Left renal pelvis (tissue), 4 donors: ENCODE measurements around the gene CMTM5. TPM values are rescaled to one million over a fixed set of nuclear protein-coding genes. Genes with fewer than 3 reads are reported as not detected.

Experiments used
- DNase-seq, 4 donors: peaks; one replicate each; pipeline ENCODE4 v3.0.0-alpha.2; 2013; ENCODE audit warnings: low read depth in 4 of 4, low spot score in 3 of 4
- polyA plus RNA-seq, 4 donors: library from polyadenylated mRNA; unstranded; fragments of 120-200 nt; gene quantifications; one replicate each; pipeline ENCODE4 v1.2.1, GENCODE V29; 2013; ENCODE audit not compliant: insufficient read length in 4 of 4

CMTM5 gene
- polyA plus RNA-seq, 4 donors, result 2.5 to 4.6 (median 3.4) TPM

DNA sequence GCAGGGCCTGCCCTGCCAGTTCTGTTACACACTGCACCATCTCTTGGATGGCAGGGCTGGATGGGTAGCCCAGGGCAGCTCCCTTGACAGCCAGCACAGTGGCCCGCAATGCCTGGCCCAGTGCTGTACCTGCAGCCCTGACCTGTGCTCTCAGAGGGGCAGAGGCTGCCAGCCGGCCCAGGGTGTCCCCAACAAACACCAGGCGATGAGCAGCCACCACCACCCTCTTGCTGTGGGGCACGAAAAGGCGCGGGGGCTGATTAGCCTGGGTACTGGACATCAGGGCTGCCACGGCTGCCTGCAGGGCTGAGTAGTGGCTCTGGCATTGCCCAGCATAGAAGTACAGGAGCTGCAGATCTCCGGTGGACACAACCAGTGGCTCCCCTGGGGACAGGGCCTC is 19.6 kb upstream of the CMTM5 start:
- DNase-seq, result no peak

DNA sequence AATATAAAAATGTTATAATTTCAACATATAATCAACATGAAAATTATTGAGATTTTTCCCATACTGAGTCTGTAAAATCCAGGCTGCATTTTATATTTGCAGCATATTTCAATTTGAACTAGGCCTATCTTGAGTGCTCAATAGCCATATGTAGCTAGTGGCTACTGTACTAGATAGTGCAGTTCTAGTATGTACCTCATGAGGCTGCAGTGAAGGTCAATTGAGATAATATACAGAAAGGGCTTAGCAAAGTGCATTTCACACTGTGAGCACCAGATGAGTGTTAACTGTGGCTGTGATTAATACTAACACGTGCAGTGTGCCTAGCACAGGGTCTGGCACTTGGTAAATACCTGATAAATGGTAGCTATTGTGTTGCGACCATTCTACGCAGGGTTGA is 18.8 kb upstream of the CMTM5 start:
- no peak for DNase-seq

DNA sequence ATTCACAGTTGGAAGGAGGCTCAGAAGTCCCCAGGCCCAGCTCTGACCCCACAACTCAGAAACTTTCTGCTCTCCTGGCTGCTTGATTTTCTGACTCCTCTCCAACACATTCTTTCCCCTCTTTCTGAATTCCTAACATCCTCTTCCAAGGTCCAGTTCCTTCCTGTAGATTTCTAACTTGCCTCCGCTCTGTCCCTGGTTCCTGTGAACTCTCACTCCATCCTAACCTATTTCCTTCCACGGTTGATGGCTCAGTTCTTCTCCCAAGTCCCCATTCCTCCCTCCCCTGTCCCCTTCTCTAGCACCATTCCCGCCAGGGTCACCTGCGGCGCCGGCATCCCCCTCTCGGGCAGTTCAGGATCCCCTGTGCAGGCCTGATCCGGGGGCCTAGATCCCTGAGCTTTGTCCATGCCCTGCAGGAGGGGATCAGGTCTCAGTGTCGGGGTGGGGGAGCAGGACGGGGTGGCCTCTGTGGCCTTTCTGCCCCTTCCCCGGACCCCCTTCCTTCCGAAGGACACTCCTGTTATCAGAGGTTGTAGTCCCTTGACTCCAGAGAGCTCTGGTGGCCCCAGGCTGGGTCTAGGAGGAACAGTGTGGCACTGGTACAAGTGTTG is 18.2 kb upstream of the CMTM5 start:
- DNase-seq, result no peak

DNA sequence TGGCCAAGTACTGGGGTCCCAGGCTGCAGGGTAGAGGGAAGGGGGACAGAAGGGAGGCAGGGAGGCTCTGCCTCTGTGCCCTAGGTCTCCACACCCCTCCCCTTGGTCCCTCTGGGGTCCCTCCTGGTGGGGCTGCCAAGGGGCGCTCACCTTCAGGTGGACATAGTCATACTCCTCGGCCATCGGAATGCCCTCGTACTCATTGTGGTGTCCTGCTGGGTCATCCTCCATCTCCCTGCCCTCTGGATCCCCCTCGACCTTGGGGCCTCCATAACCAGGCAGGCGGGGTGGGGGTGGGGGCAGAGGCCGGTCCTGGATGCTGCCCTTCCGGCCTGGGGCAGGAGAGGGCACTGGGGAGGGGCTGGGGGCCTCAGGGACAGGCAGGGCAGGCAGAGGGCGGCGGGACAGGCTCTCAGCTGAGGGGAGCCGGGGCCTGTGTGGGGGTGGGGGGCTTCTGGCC is 17.6 kb upstream of the CMTM5 start:
- DNase-seq, result no peak

DNA sequence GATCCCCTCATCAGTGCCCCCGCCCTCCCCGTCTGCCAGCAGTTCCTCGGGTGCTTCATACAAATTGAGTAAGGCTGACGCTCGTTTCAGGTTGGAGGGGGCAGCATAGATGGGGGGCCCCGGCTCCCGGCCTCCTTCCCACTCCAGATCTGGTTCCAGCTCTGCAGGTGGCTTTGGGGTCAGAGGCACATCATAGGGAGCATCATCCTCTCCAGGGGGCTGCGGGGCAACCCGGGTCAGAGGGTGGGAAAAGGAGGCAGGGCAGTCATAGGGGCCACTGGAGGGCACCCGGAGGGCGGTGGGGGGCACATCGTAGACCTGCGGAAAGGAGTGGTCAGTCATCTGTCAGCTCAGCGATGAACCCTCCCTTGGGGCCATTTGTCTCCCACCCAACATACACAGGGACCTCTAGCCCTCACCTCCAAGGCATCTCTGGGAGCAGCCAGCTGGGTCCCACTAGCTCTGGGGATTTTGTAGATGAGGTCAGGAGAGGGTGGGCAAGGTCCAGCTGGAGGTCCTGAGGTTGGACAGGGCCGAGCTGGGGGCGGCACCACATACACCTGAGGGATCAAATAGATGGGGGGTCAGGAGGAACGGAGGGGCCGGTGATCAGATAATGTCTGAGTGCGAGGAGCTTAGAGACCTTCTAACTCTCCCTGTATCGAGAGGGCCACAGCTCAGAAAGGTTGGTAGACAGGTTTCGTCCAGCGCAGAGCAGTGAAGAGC is 17.0 kb upstream of the CMTM5 start:
- DNase-seq, result no peak

DNA sequence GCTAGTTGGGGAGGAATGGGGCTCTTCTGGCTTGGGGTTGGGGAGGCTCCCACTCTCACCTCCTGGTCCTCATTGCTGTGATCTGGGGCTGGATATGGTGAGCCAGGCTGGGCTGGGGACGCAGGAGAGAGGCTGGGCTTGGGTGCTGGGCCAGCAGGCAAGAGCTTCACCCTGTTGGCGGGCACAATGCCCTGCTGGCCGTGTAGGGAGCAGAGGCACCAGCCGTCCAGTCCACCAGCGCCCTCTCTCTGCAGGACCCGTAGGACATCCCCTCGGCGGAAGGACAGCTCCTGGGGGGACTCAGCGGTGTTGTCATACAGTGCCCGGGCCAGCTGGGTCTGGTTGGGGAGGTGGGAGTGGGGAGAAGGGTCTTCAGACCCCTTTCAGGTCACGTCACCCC is 16.4 kb upstream of the CMTM5 start:
- DNase-seq, result no peak

DNA sequence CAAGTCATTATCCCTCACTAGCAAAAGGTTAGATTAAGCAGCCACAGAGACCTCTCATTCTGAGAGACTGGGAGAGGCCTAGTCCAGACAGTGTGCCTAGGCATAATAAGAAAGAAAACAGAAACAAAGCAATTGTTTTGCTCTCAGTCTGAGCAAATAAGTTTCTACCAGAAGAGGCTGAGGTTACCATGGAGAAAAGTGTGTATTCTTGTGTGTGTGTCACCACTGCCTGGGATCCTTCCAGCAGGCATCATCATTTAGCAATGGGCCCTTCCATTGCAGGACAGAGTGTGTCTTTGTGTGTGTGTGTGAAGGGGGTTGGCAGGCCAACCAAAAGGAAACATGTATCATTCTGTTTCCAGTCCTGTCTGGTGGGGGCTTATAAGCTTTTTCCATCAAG is 15.5 kb upstream of the CMTM5 start:
- no peak for DNase-seq

DNA sequence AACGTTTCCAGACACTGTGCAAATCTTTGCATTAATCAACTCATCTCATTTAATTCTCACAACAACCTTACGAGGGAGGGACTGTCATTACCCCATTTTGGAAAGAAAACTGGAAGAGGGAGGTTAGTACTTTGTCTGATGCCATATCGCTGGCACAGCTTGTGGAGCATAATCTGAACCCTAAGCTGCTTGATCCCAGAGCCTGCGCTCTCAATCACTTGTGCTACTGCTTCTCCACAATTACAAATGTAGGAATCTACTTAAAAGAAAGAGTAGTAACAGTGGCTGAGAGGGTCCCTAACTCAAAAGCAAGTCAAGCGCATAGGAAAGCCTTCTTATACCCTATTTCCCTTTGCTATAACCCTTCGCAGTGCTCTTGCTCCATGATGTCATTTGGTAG is 15.1 kb upstream of the CMTM5 start:
- DNase-seq, result no peak

DNA sequence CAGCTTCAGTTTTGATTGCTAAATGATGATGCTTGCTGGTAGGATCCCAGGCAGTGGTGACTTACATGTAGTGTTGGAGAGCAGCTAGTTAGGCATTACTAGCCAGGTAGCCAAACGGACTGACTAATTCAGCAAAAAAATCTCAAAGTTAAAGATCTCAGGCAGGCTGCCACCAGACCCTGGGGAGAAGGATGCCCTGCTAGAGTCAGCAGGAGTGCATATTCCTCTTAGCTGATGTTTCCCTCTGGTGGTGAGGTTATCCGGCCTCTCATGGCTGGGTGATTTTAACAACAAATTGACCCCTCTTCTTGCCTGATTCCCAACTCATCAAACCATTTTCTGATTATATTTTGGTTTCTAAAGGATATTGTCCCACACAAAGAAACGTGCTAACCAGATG is 14.6 kb upstream of the CMTM5 start:
- DNase-seq, result no peak

DNA sequence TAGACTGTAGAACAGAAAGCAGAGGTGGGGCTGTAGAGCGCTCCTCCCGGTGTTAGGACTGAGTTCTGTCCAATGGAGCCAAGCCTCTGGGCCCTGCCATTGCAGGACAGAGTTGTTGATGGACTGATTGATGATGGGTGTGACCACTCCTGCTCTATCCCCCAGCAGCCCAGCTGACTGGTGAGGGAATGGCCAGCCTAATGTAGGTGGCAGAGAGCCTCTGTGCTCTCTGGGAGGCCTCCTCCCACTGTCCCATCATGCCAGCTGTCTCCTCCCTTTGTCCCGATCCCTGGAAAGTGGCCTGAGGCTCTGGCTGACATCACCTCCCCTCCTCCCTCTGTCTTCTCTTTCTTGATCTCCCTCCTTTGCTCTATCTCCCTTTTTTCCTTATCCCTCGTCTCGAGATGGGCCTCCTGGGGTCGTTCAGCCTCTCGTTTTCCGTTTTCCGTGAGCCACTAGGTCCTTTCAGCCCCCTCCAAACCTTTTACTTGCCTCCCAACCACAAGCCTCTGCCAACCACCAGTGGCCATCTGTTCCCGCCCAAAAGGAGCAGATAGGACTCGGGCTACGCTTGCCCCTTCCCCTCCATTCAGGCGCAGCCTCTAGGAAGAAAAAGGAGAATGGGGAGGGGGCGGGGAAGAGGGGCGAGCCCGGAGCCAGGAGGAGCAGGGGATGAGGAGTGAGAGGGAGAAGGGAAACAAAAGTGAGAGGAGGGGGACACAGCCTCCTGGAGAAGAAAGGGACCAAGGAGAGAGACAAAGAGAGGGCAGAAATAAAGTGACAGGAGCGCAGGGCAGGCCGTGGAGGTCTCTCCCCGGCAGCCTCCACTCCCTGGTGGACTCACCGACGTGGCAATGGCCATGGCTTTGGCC is 12.4 kb upstream of the CMTM5 start:
- peak in 1 of 4 donors; percentile 24 for DNase-seq

DNA sequence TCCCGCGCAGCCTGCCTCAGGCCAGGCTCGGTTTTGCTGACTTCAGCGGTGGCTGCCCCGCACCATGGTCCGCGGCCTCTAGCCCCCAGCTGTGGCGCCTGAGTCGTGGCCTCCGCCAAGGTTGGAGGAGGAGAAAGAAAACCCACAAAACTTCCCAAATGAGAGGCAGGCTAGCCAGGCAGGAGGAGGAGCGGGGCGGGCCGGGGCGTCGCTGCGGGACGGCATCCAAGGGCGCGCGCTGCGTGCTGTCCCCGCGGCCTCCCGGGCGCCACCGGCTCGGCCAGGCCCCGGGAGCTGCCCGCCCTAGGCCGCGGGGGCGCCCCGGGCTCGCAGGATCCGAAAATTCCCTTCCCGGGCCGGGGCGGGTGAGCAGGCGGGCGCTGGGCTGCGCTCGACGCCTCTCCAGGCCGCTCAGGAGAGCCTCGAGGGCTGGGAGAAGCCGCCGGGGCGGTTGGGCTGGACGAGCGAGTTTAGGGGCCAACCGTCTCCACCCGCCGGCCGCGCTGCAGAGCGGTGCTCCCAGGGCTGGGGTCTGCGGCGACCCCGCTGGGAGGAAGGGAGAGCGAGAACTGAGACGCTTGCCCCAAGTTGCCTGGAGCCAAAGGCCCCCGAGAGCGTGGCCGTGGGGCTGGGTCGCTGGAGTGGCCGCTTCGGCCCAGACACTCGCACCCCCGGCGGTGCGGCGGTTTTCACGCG is 11.7 kb upstream of the CMTM5 start, which contains the start of gene EFS:
Gene EFS (minus strand): TSS at position 137 of the 696 bp plus-strand sequence. CDS start 147 bp downstream, outside the sequence.
- DNase-seq, result peak in 1 of 4 donors; percentile 16

DNA sequence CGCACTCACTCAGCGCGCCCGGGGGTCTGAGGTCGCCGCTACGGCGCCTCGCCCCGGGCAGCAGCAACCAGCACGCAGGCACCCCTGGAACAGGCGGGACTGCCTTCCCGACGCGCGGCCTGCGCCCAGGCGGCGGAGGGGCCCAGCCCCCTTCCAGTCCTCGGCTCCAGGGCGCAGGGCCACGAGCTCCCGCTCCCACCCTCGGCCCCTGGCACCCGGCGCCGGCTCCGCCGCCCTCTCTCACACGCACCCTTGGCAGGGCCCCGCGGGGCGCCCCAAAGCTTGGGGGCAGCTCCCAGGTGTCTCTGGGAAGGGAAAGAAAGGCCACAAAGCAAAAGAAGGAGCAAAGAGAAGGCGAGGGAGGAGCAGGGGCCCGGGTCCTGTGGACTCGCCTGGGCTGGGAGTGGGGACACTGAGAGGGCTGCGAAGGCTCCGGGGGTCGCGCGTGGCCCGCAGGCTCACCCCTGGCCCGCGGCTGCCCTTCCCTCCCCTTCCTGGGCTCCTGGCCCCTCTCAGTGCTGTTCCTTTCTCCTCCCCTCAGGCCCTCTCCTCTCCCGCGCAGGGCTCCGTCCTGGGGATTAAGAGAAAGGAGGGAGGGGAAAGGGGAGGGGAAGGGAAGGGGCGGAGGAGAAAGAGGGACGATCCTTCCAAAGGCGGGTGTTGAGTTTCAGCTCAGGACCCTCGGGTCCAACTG is 11.0 kb upstream of the CMTM5 start:
- peak; percentile 85 to 94 (median 90) for DNase-seq

DNA sequence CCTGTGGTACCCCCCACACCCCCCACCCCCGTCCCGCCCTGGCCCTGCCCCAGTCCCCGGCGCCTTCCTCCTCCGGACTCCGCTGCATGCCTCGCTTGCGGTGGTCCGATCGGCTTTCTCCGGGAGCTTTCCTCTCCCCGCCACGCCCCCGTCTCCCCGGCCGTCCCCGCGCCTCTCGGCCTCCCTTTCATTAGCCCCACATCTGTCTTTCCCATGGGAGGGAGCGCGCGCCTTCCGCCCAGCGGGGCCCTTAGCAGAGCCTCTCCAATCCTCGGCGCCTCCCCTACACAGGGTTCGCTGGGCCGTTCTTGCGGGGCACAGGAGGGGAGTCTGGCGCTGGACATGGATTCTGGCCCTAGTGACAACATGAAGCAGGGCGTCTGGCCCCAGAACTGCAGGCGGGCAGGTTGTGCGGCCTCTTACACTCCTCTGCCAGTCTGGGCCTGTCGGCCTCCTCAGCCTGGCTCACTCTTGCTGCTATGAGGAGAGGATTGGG is 10.4 kb upstream of the CMTM5 start:
- DNase-seq, result peak in 1 of 4 donors; percentile 74

DNA sequence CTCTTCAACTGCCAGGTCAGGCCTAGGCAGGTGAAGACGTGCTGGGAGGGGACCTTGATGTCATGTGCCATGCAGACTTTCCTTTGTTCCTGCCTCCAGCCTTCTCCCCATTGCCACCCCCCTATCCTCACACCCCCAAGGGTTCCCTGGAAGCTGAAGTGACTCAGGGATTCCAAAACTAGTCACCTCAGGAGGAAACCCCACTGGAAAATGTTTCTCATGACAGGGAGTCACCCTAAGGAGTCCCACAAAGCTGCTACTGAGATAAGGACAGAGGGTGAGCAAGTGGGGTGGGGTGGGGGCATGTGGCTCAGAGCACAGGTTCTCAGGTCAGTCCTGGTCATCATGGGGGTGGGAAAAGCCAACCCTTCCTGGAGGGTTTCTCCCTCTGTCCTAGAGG is 6.6 kb upstream of the CMTM5 start:
- DNase-seq, result no peak

DNA sequence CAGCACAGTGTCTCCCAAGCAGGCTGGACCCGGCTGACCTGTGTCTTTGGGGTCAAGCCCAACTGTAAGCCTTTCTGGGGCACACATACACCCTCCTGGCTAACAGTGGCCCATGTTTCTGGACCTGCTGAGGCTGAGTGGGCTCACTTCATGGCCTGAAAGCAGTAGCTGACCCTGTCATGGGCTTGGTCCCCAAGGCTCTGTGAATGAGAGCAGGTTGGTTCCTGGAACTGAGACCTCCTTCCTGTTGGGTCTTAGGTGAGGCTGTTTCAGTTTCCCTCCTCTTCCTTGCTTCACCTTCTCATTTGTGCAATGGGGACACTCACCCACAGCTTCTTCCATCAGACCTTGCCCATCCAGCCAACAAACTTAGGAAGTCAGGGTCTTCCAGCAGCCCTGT is 5.0 kb upstream of the CMTM5 start:
- no peak for DNase-seq

DNA sequence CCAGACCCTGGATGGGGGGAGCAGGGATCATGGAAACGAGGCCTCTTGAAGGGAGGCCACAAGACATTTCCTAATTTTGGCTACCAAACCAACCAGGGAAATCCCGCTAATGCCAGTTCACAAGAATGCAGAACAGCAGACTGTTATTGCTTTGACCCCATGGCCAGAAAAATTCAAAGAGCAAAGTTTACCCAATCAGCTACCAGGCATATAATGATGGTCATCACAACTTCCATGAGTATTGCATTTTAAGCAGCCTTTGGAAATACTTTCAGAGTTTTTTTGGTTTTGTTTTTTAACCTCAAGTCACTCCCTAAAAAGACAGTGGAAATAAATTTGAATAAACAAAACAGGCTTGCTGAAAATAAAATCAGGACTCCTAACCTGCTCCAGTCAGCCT is 4.3 kb upstream of the CMTM5 start, which contains the start of gene IL25:
Gene IL25 (plus strand): TSS at position 301 of the 400 bp plus-strand sequence.
- no peak for DNase-seq

DNA sequence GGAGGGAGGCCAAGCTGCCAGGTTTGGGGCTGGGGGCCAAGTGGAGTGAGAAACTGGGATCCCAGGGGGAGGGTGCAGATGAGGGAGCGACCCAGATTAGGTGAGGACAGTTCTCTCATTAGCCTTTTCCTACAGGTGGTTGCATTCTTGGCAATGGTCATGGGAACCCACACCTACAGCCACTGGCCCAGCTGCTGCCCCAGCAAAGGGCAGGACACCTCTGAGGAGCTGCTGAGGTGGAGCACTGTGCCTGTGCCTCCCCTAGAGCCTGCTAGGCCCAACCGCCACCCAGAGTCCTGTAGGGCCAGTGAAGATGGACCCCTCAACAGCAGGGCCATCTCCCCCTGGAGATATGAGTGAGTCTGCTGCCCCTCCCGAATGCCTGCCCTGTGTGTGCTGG is 3.8 kb upstream of the CMTM5 start:
- no peak for DNase-seq

DNA sequence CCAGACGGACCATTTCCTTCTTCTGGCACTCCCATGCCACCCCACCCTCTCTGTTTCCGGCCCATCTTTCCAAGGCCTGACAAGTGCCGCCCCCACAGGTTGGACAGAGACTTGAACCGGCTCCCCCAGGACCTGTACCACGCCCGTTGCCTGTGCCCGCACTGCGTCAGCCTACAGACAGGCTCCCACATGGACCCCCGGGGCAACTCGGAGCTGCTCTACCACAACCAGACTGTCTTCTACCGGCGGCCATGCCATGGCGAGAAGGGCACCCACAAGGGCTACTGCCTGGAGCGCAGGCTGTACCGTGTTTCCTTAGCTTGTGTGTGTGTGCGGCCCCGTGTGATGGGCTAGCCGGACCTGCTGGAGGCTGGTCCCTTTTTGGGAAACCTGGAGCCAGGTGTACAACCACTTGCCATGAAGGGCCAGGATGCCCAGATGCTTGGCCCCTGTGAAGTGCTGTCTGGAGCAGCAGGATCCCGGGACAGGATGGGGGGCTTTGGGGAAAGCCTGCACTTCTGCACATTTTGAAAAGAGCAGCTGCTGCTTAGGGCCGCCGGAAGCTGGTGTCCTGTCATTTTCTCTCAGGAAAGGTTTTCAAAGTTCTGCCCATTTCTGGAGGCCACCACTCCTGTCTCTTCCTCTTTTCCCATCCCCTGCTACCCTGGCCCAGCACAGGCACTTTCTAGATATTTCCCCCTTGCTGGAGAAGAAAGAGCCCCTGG is 1.2 kb upstream of the CMTM5 start:
- DNase-seq, result no peak

DNA sequence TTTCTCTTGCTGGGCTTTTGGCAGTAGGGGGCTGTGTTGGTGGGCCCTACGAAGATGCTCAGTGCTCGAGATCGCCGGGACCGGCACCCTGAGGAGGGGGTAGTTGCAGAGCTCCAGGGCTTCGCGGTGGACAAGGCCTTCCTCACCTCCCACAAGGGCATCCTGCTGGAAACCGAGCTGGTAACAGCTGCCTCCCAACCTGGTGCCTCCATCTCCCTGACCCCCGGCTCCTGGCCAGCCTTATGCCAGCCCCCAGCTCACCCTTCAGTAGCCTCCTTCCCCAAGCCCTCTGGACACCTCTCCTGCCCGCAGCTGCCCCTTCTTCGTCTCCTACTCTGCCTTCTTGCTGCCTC is 328 bp downstream of the CMTM5 start:
- no peak for DNase-seq
